DMS114 treated with DMSO at 0.1 percent for 48 hours (cell line): ENCODE measurements around the gene EBP.

Source experiments
- DNase-seq: peaks from one replicate; lab custom pipeline; 2025; ENCODE audit not compliant: unreplicated experiment; lab: John Stamatoyannopoulos, UW

EBP gene

DNA sequence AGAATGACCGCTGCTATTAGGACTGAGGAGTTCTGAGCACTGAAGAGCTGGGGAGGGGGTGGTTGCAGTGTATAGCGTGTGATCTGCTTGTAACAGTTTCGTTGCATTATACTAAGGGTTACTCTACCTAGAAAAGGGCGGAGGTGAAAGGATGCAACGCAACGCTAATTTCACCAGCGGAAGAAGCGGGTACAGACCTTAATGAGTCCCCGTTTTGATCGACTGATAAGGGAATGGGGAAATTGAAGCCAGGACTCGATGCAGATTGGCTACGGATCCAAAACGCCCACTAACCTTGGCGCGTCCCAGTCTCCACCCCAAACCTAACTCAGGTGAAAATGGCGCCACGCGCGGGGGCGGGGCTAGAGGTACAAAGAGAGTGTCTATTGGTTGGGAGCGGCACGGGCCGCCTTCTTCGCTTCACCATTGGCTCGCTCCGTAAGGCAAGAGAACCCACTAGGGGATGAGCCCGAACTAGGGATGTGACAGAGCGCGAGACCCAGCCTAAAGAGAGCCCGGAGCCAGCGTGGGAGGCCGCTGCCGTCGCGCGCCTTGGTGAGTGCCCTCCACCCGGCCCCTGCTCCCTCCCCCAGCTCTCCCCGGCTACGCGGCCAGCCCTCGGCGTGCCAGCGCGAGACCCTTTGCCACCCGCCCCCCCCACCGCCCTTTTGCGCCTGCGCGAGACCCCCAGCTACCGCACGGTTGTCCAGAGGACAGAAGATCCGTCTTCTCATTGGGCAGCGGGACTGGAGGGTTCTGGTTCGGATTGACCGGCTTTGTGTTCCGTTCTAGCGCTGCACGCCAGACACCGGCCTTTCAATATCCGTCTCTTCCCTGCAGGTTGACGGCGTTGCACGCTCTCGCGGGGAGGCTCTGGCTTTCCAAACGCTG lies at the start of gene EBP:
Gene EBP, plus strand, starts transcription at position 456 of the 891 bp plus-strand sequence. CDS start 1,964 bp downstream, outside the sequence.
- peak; percentile 88 for DNase-seq

- no peak for DNase-seq
Observed at GRCh38 chrX:48472225-48472624, 49.4 kb upstream of the EBP start.

- DNase-seq, result no peak
Observed at GRCh38 chrX:48472851-48473703, 48.5 kb upstream of the EBP start.

DNA sequence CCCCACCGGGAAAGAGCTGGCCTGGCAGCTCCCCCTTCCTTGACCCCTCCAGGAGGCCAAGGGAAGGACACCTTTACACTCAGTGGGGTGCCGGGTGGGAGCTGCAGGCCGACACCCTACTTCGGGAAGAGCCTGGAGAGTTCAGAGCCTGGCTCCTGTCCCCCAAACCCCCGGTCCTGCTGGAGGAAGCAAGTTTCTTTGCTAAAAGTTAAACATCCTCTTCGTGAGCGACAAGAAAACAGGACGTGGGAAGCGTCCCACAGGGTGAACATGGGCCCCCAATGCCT lies 48.0 kb upstream of the EBP start:
- DNase-seq, result no peak

DNA sequence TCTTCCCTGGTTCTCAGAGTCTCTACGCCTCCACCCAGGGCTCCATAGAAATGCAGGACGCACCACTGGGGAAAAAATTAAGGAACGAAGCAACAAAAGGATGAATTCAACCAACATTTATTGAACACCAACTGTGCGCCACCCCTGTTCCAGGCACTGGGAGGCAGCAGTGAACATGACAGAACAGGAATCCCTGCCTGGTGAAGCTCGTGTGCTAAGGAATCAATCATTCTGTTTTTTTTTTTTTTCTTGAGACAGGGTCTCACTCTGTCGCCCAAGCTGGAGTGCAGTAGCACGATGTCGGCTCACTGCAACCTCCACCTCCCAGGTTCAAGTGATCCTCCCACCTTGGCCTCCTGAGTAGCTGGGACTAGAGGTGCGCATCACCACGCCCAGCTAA lies 47.5 kb upstream of the EBP start:
- DNase-seq, result no peak

- DNase-seq, result no peak
Observed at GRCh38 chrX:48474581-48474980, 47.0 kb upstream of the EBP start.

DNA sequence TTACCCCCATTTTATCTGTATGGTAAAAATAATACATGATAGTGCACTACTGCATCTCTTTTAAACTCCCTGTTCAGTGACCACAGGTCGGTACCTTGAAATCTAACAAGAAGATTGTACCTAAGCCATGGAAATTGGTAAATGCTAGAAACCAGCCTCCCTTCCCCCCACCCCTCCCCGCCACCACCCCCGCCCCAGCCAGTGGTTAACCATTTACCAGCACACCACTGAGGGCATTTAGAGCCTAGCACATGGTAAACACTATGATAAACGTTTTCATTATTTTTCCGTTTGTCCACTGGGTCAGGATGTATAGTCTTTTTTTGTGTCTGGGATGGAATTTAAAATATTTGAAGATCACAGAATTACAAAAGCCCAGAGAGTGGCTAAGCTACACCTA lies 46.3 kb upstream of the EBP start:
- no peak for DNase-seq

DNA sequence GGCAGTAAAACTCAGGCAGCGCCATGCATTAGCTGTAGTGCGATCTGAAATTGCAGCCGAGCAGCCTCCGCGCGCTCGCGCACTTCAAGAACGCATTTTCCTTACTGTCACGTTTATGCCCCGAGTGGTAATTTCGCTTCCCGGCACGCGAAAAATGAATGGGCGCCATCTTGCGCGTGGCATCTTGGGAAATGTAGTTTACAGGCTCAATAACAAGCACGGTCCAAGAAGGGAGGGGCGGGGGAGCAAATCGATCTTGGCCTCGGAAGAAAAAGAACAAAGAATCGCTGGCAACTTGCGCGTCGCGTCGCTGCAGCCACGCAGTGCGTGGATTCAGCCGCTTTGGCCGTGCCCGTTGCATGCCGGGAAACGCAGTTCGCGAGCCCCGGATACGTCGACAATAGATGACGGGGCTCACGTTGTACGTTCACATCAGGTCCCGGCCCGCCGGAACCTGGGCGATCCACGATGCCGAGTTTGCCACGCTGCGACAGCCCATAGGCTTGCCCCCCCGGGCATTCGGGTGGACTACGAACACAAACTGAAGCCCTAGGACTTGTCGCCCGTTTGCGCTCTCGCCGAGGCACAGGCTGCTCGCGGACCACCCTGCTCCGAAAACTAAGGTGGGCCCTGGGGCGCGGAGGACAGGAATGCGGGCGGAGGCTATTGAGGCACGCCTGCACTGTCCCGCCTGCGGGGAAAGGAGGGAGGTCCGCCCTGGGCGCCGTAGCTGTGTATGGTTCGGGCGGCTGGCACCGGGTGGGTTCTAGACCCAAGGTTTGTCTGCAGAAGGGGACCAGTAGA lies 45.6 kb upstream of the EBP start, which contains the start of gene FTSJ1:
Gene FTSJ1, plus strand, starts transcription at position 426 of the 804 bp plus-strand sequence. CDS start 1,849 bp downstream, outside the sequence.
- DNase-seq, result peak; percentile 79

DNA sequence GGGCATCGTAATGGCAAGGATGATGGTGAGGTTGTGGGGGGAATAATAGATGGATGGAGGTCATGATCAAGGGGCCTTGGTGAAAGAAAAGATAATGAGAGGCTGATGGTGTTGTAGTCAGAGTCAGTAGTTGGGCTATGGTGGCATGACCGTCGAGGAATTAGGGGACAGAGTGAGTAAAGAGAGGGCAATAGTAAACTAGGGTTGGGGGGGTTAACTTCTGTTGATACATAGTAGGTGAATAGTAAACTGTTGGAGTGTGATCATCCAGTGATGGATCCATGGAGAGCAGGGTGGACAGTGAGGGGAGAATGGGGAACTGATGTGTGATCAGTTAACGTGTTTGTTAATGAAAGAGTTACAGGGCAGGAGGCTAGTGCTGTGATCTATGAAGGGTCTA lies 44.7 kb upstream of the EBP start:
- DNase-seq, result no peak

- DNase-seq, result no peak
Observed at GRCh38 chrX:48477960-48478755, 43.5 kb upstream of the EBP start.

DNA sequence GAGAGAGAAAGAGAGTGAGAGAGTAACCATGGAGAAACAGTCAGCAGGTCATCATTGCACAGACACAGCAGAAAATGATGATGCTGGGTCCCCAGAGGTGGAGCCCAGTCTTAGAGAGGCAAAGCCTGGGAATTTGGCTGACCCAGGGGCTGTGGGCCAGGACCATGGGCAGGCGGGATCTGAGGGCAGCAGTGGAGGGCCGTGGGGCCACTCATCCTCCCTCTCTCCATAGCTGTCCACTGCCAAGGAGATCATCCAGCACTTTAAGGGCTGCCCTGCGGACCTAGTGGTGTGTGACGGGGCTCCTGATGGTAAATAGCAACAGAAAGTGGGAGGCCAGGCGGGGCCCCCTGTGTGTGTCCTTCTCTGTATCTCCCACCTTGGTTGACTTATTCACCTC lies 42.8 kb upstream of the EBP start:
- DNase-seq, result no peak

DNA sequence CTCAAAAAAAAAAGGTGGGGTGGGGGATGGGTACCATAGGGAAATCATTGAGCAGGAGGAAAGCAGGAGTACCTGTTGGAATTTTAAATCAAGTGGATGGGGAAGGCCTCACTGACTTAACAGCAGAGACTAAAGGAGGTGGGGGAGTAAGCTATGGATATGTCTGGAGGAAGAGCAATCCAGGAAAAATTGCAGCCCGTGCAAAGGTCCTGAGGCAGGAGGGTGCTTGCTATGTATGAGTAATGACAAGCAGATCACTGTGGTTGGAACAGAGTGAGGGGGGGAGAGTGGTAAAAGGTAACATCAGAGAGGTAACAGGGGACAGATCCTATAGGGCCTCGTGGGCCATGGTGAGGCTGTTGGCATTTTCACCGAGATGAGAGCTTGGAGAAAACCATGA lies 41.5 kb upstream of the EBP start:
- DNase-seq, result no peak

DNA sequence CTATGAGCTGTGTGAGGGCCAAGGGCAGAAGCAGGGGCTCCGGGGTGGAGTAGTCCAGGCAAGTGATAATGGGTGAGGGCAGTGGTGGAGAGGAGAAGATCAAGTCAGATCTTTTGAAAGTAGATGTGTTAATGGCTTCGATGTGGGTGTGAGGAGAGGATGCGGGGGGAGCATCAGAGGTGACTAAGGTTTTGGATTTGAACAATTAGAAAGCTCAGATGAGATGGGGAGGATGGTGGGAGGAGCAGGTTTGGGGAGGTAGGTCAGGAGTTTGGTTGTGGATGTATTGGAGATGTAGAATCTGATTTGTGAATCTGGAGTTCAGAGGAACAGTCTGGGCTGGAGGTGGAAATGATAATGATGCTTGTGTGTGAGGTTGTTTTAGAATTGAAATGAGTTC lies 41.0 kb upstream of the EBP start:
- DNase-seq, result no peak

DNA sequence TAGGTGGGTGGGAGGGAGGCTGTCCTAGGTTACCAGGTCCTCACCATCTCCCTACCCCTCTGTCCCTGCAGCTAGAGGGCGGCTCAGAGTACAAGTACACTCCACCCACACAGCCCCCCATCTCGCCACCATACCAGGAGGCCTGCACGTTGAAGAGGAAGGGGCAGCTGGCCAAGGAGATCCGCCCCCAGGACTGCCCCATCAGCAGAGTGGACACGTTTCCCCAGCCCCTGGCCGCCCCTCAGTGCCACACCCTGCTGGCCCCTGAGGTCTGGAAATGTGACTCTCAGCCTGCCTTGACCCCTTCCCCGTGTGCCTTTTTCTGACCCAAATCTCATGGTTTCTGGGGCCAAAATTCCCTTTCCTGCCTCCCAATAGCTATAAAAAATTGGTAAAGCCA lies 39.1 kb upstream of the EBP start:
- DNase-seq, result no peak

DNA sequence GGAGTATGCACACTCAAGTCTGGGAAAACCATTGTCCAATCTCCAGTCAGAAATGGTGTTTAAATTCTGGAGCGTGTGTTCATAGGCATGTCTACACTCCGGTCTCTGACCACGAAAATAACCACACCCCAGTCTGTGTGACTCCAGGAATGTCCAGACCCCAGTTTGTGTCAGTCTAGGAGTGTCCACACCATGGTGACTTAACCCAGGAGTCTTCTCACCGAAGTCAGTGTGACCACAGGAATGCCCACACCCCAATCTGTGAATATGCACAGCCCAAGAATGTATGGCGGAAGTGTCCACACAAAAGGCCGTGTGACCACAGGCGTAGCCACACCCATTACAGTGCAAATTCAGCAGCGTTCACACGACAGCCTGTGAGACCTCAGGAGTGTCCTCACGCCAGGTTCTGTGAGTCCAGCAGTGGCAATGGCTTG lies 34.2 kb upstream of the EBP start:
- DNase-seq, result no peak

DNA sequence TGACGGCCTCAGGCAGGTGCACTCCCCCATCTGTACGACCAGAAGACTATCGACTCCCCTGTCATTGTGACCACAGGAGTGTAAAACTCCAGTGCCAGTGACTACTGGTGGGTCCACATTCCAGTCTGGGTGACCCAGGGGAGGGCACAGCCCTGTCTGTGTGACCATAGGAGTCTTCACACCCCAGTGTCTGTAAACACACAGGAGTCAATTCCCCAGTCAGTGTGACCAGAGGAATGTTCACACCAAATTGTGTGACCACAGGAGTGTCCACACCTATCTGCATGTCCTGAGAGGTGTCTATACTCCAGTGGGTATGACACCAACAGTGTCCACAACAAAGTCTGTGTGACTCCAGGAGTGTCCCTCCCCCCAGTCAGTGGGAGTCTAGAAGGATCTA lies 33.6 kb upstream of the EBP start:
- no peak for DNase-seq

DNA sequence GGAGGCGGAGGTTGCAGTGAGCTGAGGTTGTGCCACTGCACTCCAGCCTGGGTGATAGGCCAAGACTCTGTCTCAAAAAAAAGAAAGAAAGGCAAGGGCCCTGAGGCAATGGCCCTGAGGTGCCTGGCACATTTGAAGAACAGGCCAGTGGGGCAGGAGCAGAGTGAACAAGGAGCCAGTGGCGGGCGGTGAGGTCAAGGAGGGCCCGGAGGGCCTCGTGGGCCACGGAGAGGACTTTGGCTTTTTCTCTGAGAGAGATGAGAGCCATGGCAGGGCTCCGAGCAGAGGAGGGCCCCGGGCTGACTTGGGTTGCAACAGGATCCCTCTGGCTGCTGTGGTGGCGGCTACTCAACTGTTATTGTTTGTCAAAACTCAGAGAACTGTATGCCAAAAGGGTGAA lies 32.3 kb upstream of the EBP start:
- no peak for DNase-seq

GRCh38 chrX:48489892-48490291 lies 31.7 kb upstream of the EBP start:
- DNase-seq, result no peak

DNA sequence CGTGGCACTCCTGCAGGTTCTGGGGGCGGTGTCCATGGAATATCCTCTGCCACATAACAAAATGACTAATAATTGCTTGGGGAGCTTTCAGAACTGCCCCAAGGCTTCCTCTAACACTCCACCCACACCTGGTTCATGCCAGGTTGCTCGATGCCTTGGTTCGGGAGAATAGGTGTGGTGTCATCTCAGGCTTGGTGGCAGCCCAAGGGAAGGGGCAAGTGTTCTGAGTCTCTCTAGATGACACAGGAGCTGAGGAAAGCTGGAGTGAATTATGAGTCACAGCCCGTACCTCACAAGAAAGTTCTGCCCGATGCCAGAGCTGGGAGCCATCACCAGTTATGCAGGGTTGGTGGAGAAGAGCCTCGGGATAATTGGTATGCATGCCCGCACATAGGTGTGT lies 30.9 kb upstream of the EBP start:
- no peak for DNase-seq

DNA sequence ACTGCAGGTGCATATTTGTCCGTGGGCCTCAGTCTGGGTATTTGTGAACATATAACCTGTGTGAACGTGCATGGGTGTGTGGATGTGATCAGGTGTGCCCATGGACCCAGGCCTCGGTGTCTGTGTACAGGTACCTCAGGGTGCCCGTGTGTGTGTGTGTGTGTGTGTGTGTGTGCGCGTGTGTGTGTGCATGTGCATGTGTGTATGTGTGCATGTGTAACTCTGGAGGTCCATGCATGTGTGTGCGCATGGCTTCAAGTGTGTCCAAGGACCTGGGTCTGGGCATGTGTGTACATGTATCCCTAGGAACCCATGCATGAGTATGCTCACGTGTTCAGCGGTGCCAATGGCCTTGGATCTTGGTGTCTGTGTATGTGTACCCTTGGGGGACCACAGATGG lies 29.8 kb upstream of the EBP start:
- DNase-seq, result no peak
